Osteoblast (primary cell): ENCODE results near the gene IFNA6. TPM values are rescaled to one million over a fixed set of nuclear protein-coding genes. Genes with fewer than 3 reads are reported as not detected.
"Not testable (repeated sequence)": the region's sequence is repeated elsewhere in the genome, so short reads cannot be mapped to it uniquely, and the experiment has no call there.

Experiments used
- DNase-seq: peaks from one replicate; pipeline ENCODE4 v3.0.0; 2011; ENCODE audit warnings: low spot score, mixed read lengths; ENCODE audit not compliant: insufficient read length; ENCODE audit errors: missing footprints
- H2AFZ ChIP-seq: 2 replicates; pipeline ENCODE4 v1.6.0; 2011; ENCODE audit warnings: mild to moderate bottlenecking, low read length
- H3K27ac ChIP-seq: 2 replicates; pipeline ENCODE4 v1.5.1; 2011; ENCODE audit warnings: mild to moderate bottlenecking, low read depth, low read length, moderate library complexity
- H3K27me3 ChIP-seq: 2 replicates; pipeline ENCODE4 v1.6.0; 2012; ENCODE audit warnings: mild to moderate bottlenecking, control low read depth, inconsistent platforms, low read length, moderate library complexity; ENCODE audit not compliant: insufficient read depth
- H3K36me3 ChIP-seq: 2 replicates; pipeline ENCODE4 v1.5.1; 2011; ENCODE audit warnings: mild to moderate bottlenecking, low read length, control low read depth, moderate library complexity; ENCODE audit not compliant: insufficient read depth
- H3K4me1 ChIP-seq: 2 replicates; pipeline ENCODE4 v1.5.1; 2011; ENCODE audit warnings: mild to moderate bottlenecking, low read length, control low read depth, moderate library complexity; ENCODE audit not compliant: insufficient read depth
- H3K4me2 ChIP-seq: 2 replicates; pipeline ENCODE4 v1.6.0; 2011; ENCODE audit warnings: mild to moderate bottlenecking, low read length; ENCODE audit not compliant: insufficient read depth
- H3K4me3 ChIP-seq: fragments of 200-600 bp; sonication (generic); 3 replicates; pipeline ENCODE4 v1.5.1; 2012; ENCODE audit warnings: mild to moderate bottlenecking, low read length, inconsistent platforms; ENCODE audit not compliant: insufficient read depth
- H3K79me2 ChIP-seq: 2 replicates; pipeline ENCODE4 v1.6.0; 2012; ENCODE audit warnings: mild to moderate bottlenecking, low read length, control low read depth, inconsistent platforms; ENCODE audit not compliant: insufficient read depth
- H3K9me3 ChIP-seq: 2 replicates; pipeline ENCODE4 v1.5.1; 2011; ENCODE audit warnings: low read depth, low read length, control low read depth
- H4K20me1 ChIP-seq: 2 replicates; pipeline ENCODE4 v1.6.0; 2012; ENCODE audit warnings: mild to moderate bottlenecking, low read length, control low read depth; ENCODE audit not compliant: insufficient read depth
- total RNA-seq: library from RNA; depleted of rRNA; stranded (reverse); fragments of >200 nt; gene quantifications from 2 replicates; pipeline ENCODE4 v1.2.3, GENCODE V29; 2012
- TF ChIP-seq, protein P1 (sequence below): IDR thresholded peaks from 2 replicates; pipeline ENCODE4 v1.5.1; 2011; ENCODE audit warnings: mild to moderate bottlenecking, low read depth, low read length, moderate library complexity; ENCODE audit errors: extremely low read depth

IFNA6 gene
- total RNA-seq, 1 donor, result not detected

DNA sequence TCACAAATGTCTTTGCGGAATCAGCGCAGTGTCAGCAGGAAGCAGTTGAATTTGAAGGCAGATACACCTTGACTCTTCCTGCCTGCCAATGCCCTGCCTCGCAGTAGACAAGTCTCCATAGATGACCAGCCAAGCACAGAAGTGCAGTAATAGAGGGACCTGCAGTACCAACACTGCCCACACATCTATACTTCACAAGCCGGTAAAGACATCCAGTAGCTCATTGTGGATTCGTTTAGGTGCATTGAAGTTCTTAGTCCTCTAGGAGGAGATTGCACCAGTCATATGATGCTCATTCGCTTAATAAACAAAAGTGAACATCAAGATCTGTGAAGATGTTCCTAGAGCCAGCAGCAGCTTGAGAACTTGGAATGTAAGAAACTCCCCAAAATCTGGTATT is 41.6 kb upstream of the IFNA6 start:
- Histone ChIP-seq H3K4me2 (no peak overlapping the region), H3K27ac (no peak overlapping the region), H3K79me2 (no peaks in the 10 kb centered on the region), H3K4me3 (no peak overlapping the region), H4K20me1 (no peaks in the 10 kb centered on the region), H3K4me1 (peaks cover 8% of the 10 kb centered on the region), H2AFZ (no peak overlapping the region), H3K27me3 (peaks cover 80% of the 10 kb centered on the region), H3K9me3 (no peaks in the 10 kb centered on the region), H3K36me3 (no peaks in the 10 kb centered on the region)
- DNase-seq, result no peak
- TF ChIP-seq, protein P1, sequence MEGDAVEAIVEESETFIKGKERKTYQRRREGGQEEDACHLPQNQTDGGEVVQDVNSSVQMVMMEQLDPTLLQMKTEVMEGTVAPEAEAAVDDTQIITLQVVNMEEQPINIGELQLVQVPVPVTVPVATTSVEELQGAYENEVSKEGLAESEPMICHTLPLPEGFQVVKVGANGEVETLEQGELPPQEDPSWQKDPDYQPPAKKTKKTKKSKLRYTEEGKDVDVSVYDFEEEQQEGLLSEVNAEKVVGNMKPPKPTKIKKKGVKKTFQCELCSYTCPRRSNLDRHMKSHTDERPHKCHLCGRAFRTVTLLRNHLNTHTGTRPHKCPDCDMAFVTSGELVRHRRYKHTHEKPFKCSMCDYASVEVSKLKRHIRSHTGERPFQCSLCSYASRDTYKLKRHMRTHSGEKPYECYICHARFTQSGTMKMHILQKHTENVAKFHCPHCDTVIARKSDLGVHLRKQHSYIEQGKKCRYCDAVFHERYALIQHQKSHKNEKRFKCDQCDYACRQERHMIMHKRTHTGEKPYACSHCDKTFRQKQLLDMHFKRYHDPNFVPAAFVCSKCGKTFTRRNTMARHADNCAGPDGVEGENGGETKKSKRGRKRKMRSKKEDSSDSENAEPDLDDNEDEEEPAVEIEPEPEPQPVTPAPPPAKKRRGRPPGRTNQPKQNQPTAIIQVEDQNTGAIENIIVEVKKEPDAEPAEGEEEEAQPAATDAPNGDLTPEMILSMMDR, result peak; percentile 38

DNA sequence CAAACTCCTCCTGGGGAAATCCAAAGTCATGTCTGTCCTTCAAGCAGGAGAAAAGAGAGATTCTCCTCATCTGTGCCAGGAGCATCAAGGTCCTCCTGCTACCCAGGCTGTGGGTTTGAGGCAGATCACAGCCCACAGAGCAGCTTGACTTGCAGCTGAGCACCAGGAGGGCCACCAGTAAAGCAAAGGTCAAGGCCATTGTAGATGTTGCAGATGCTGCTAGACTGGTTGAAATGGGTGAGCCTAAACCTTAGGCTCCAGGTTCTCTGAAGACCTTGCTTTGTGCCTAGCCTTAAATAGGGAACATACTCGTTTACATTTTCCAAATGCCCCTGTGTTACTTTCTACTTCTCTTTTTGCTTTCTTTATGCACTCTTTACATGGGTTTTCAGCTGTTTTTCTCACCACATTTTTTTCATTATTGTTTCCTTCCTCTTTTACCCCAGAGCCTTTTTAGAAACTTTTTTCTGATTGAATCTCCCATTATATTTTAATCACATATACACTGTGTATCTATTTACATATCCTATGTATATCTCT is 34.5 kb upstream of the IFNA6 start, which contains the start of gene IFNA2:
TSS of gene IFNA2 (minus strand) at position 268 of the 540 bp plus-strand sequence. CDS start at position 199, 69 bp downstream.
- no peaks in the 10 kb centered on the region for H3K79me2 ChIP-seq
- no peak within 1 kb of the TSS for H3K4me2 ChIP-seq
- TF ChIP-seq, protein P1, result no peak
- DNase-seq, result no peak
- H4K20me1 ChIP-seq, result no peaks in the 10 kb centered on the region
- peaks cover 60% of the 10 kb centered on the region for H3K27me3 ChIP-seq
- no peaks in the 10 kb centered on the region for H3K9me3 ChIP-seq
- H3K4me1 ChIP-seq, result no peaks in the 10 kb centered on the region
- no peak within 1 kb of the TSS for H2AFZ ChIP-seq
- no peaks in the 10 kb centered on the region for H3K36me3 ChIP-seq
- H3K4me3 ChIP-seq, result no peak within 1 kb of the TSS
- no peak within 1 kb of the TSS for H3K27ac ChIP-seq

DNA sequence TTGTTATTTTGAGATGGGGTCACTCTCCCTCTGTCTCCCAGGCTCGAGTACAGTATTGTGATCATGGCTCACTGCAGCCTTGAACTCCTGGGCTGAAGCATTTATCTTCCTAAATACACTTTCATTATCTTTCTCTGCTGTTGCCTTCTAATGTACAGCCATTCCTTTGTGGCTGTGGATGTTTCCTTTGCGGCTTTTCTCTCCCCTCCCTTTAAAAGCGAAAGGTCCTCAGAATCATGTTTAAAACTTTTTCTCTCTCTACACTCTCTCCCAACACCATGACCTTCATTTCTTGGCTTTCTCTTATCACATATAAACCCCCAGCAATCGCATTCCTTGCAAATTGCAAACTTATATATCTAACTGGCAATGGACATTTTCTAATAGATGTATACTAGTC is 32.9 kb upstream of the IFNA6 start:
- Histone ChIP-seq H2AFZ (no peak overlapping the region), H3K79me2 (no peaks in the 10 kb centered on the region), H3K4me3 (no peak overlapping the region), H4K20me1 (no peaks in the 10 kb centered on the region), H3K27ac (no peak overlapping the region), H3K4me2 (no peak overlapping the region), H3K27me3 (peaks cover 59% of the 10 kb centered on the region), H3K4me1 (no peaks in the 10 kb centered on the region), H3K36me3 (no peaks in the 10 kb centered on the region), H3K9me3 (no peaks in the 10 kb centered on the region)
- TF ChIP-seq, protein P1, result no peak
- no peak for DNase-seq

DNA sequence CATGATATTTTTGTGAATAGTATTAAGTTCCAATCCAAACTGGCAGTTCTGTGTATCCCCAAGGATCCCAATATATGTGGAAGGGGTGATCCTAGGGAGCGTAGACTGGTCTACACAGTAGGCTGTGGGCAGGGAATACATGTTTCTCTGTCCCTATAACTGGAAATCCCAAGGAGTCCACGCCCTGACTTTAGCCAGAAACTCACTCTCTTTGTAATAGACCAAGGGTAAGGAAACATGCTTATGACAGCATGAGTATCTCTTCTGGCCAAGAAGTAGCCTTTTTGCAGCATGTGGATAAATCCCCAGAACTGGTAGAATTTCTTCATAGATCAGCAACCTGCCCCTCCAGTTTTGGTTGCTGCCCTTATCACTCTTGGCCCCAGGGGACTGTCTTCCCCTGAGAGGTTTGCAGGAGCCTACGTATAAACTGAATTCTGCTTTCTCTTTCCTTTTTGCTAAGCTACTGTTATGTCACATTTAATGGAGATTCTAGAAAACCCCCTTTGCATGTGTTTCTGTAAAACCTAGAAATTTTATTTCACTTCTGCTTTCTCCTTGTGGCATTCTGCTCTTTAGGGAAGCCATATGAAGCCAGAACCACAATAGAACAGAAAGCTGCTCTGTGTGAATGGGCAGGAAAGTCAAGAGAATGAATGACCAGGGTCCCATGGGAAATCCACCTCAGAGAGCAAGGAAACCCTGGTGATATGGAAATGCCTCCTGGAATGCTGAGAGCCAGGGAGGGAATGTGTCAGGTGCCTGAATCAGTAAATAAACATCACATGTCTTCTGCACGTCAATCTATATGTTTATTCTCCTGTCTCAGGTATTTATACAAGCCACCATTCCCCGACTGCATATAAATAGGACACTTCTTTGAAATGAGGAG is 31.0 kb upstream of the IFNA6 start:
- Histone ChIP-seq H3K4me2 (peak overlapping the region; percentile 18), H3K9me3 (no peaks in the 10 kb centered on the region), H2AFZ (no peak overlapping the region), H4K20me1 (no peaks in the 10 kb centered on the region), H3K36me3 (no peaks in the 10 kb centered on the region), H3K79me2 (no peaks in the 10 kb centered on the region), H3K27ac (no peak overlapping the region), H3K4me3 (no peak overlapping the region), H3K27me3 (peaks cover 56% of the 10 kb centered on the region), H3K4me1 (no peaks in the 10 kb centered on the region)
- TF ChIP-seq, protein P1, result no peak
- DNase-seq, result no peak

DNA sequence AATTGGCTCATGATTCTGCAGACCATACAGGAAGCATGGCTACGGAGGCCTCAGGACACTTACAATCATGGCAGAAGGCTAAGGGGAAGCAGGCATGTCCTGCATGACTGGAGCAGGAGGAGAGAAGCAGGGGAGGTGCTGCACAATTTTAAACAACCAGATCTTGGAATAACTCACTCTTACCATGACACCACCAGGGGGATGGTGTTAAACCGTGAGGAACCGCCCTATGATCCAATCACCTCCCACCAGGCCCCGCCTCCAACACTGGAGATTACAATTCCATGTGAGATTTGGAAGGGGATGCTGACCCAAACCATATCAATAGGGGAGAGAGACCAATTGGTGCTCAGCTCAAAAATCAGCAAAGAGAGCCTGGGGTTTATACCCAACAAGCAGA is 20.8 kb upstream of the IFNA6 start:
- peaks cover 14% of the 10 kb centered on the region for H3K27me3 ChIP-seq
- H3K79me2 ChIP-seq, result not testable (repeated sequence)

More for the DNA sequence above, 20.8 kb upstream of the IFNA6 start:
- H3K4me2 ChIP-seq, H3K4me3 ChIP-seq, H3K9me3 ChIP-seq, H3K4me1 ChIP-seq, H4K20me1 ChIP-seq, H3K36me3 ChIP-seq, DNase-seq, H2AFZ ChIP-seq, H3K27ac ChIP-seq: not testable (repeated sequence)
